Activated naive CD4-positive, alpha-beta T cell treated with Interleukin-2 at 50 U/mL for 16 hours (primary cell): ENCODE data around the gene PGRMC2.
"Not testable (repeated sequence)": the region's sequence is repeated elsewhere in the genome, so short reads cannot be mapped to it uniquely, and the experiment has no call there.

Experiments used
- DNase-seq: peaks from one replicate; pipeline ENCODE4 v3.0.0-alpha.2; 2020

The PGRMC2 gene

DNA sequence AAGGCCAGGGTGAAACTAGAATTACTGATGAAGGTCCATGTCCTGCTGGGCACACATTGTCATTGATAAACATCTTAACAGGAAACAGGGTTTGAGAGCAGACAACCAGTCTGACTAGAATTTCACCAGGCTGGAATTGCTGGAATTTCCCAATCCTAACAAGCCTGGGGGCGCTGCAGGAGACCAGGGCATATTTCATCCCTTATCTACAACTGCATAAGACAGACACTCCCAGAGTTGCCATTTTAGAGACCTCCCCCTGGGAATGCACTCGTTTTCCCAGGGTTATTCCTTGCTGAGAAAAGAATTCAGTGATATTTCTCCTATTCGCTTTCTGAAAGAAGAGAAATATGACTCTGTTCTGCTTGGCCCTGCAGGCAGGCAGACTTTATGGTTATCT is 22.1 kb downstream of the PGRMC2 start:
- DNase-seq, result not testable (repeated sequence)

DNA sequence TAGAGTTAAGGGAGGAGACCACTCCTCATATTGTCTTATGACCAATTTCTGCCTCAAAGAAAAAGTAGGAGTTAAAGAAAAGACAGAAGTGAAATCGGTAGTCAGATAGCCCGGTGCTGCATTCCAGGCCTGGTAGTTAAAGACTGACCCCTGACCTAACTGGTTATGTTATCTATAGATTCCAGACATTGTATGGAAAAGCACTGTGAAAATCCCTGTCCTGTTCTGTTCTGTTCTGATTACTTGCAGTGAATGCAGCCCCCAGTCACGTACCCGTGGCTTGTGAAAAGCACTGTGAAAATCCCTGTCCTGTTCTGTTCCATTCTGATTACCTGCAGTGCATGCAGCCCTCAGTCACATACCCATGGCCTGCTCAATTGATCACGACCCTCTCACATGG is 27.7 kb downstream of the PGRMC2 start:
- not testable (repeated sequence) for DNase-seq

GRCh38 chr4:128258166-128258565 is 29.4 kb downstream of the PGRMC2 start:
- DNase-seq, result not testable (repeated sequence)

GRCh38 chr4:128256539-128256938 is 31.1 kb downstream of the PGRMC2 start:
- no peak for DNase-seq

- DNase-seq, result no peak
Measured at GRCh38 chr4:128255906-128256305, 31.7 kb downstream of the PGRMC2 start.

DNA sequence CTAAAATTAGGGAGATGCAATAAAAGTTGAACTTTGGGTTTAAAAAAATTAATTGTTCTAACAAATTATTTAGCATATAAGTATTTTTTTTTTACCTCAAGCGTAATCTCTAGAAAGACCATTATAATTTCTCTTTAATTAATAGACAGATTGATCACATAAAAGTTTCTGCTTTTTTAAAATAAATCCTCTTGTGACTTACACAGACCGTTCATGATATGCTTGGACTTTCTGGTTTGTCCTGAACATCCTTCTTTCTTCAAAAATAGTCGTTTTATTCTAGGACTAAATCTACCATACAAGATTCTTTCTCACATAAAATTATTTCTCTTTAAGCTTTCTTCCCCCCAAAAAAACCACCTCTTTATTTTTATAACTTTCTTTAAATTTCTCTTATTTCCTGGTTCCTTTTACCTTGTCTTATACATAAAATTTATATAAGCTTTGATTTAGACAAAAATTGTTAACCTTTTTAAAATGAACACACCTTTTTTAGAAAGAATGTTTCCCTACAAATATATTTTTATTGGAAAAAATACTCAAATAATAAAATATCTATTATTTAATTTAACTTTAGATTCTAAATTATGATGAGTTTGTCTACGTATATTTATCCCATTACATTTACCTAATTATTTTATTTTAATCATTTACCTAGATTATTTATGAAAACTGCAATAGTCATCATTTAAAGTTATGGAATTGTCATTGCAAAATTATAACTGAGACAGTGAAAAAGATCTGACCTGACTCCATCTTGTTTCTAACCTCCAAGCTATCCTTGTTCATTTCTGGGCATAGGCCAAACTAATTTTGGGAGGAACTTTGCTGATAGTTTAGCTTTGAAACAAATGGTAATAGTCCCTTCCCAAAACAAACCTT is 37.6 kb downstream of the PGRMC2 start:
- no peak for DNase-seq

- DNase-seq, result no peak
Measured at GRCh38 chr4:128247906-128248305, 39.7 kb downstream of the PGRMC2 start.

DNA sequence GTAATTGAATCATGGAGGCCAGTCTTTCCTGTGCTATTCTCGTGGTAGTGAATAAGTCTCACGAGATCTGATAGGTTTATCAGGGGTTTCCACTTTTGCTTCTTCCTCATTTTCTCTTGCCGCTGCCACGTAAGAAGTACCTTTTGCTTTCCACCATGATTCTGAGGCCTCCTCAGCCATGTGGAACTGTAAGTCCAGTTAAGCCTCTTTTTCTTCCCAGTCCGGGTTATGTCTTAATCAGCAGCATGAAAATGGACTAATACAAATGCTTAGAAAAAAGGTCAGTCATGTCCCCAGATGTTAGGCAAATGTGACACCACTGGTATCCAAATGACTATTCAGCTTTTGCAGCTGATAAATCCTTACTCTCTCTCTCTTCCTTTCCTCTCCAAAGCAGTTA is 42.2 kb downstream of the PGRMC2 start:
- not testable (repeated sequence) for DNase-seq

GRCh38 chr4:128244379-128244778 is 43.2 kb downstream of the PGRMC2 start:
- no peak for DNase-seq

- no peak for DNase-seq
Measured at GRCh38 chr4:128242601-128243000, 45.0 kb downstream of the PGRMC2 start.

GRCh38 chr4:128241981-128242380 is 45.6 kb downstream of the PGRMC2 start:
- no peak for DNase-seq

- DNase-seq, result no peak
Measured at GRCh38 chr4:128241425-128241913, 46.1 kb downstream of the PGRMC2 start.

GRCh38 chr4:128241019-128241418 is 46.6 kb downstream of the PGRMC2 start:
- no peak for DNase-seq

- DNase-seq, result no peak
Measured at GRCh38 chr4:128234836-128235235, 52.8 kb downstream of the PGRMC2 start.

DNA sequence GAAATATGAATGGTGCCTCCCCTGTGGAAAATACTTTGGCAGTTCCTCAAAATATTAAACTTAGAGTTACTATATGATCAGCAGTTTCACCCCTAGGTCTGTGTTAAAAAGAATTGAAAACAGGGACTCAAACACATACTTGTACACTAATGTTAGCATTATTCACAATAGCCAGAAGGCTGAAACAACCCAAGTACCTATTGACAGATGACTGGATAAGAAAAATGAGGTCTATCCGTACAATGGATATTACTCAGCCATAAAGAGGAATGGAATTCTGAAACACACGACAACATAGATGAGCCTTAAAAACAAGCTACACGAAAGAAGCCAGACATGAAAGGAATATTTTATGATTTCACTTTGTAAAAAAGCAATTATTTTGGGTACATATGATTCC is 54.9 kb downstream of the PGRMC2 start:
- DNase-seq, result no peak

DNA sequence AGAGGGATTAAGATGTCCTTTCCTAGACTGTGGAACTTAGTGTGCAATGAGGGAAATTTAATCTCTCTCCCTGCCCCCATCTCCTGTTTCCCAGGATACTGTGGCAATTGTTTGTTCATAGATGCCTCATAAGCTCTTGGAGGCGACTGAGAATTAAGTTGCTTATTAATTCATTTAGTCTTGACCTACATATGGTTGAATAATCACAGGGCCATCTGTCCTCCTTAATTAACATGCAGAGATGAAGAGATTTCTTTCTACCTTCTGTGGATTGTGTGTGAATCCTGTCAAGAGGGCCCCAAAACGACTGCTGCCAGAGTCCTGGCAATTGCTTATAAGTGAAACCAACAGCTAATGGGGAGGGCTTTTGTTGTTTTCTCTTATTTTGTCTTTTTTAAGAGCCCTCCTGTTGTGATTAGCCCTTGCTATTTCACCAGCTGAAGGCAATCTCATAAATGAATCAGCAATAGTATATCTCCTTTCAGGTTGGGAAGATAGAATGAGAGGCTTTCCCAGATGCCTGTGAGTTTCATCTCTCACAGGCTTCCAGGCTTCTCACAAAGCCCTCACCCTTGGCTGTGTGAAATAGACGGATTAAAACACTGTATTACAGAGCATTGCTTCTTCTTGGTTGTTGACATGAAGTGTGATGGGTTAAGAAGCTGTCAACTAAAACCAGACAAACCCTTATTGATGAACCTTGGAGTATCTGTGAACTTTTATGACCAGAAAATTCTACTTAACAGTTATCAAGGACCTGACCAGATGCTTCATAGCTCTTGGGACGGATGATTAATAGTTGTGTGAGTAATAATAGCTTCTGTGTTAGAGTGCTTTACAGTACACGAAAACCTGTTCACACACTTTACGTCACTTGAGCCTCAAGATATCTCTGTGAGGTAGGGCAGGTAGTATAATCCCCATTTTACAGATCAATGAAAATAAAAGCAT is 58.5 kb downstream of the PGRMC2 start:
- no peak for DNase-seq

- no peak for DNase-seq
Measured at GRCh38 chr4:128227991-128228571, 59.5 kb downstream of the PGRMC2 start.

DNA sequence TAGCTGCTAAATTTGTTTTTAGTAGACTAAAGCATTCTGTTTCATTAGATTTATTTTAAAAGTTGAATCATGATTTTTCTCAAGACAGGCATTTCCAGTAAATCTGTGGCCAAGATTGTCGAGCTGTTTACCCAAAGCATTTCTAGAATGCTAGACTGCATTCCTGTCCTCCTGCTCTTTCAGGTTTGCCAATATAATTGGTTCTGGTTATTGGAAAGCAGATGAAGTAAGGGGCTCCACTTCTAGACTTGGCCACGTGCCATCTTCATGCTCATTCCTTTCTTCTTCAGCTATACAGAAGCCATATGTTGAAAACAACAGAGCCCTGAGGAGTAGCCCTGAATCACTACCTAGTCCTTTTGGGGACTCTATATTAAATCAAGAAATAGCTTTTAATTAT is 62.5 kb downstream of the PGRMC2 start:
- no peak for DNase-seq

GRCh38 chr4:128221586-128221985 is 66.0 kb downstream of the PGRMC2 start:
- no peak for DNase-seq

DNA sequence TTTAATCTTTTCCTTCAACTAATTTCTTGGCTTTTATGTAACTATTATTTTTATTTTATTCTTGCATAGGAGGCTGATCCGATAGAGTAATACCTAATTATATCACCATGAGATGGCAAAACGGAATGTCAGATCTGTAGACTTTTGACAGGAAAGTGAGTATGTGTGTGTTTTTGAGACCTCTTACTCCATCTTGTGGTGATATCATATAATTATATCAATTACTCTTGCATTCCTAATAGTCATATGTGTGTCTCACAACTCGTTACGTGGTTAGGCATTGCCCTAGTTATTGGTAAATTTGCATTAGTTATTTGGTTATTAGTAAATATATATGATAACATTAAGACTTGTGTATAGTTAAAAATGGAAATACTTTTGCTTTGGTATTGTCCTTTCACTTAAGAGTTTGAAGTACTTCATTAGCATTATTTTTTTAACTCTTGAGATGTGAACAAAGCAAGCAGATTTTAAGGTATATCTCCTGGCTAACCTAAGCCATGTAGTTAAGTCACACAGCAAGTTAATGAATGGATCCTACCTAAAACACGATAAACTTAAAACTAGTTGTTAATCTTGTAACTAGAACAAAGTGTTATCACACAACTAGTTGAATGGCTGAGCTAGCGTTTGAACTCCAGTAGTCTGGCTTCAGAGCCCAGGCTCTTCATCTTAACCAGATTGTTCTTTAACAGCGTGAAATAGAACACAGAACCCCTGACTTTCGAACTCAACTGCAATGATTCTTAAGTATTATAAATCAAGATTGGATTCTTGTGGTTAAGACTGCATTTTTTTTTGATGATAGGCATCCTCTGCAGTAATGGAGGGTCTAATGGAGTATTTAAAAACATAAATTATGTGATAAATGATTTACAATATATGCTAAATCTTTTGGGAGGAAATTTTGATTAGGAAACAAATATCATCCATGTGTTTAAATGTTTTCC is 67.1 kb downstream of the PGRMC2 start:
- no peak for DNase-seq
